Measurements from ENCODE around the gene PDIK1L.

GRCh38 chr1:26111530-26112406, at the start of gene PDIK1L:
- TF ChIP-seq, protein P1, sequence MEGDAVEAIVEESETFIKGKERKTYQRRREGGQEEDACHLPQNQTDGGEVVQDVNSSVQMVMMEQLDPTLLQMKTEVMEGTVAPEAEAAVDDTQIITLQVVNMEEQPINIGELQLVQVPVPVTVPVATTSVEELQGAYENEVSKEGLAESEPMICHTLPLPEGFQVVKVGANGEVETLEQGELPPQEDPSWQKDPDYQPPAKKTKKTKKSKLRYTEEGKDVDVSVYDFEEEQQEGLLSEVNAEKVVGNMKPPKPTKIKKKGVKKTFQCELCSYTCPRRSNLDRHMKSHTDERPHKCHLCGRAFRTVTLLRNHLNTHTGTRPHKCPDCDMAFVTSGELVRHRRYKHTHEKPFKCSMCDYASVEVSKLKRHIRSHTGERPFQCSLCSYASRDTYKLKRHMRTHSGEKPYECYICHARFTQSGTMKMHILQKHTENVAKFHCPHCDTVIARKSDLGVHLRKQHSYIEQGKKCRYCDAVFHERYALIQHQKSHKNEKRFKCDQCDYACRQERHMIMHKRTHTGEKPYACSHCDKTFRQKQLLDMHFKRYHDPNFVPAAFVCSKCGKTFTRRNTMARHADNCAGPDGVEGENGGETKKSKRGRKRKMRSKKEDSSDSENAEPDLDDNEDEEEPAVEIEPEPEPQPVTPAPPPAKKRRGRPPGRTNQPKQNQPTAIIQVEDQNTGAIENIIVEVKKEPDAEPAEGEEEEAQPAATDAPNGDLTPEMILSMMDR (optimal IDR thresholded peaks at IDR 0.05 in 1 of 3, IDR thresholded peaks at IDR 0.05 in 1 of 3, conservative IDR thresholded peaks at IDR 0.05 in 1 of 3; ENCODE audit: extremely low read depth in 1 of 3, insufficient read depth in 2 of 3, low read length in 3 of 3), result no peak
- no peak for TF ChIP-seq EZH2 (IDR thresholded peaks at IDR 0.05; ENCODE audit: low read length)

Data from keratinocyte (primary cell).